ENCODE results near the gene SLC15A3. TPM values are rescaled to one million over a fixed set of nuclear protein-coding genes. Genes with fewer than 3 reads are reported as not detected.
"Not testable (repeated sequence)": the region's sequence is repeated elsewhere in the genome, so short reads cannot be mapped to it uniquely, and the experiment has no call there.

Gene SLC15A3
- polyA plus RNA-seq, 3 donors = 27.1 to 121 (median 35.0) TPM

DNA sequence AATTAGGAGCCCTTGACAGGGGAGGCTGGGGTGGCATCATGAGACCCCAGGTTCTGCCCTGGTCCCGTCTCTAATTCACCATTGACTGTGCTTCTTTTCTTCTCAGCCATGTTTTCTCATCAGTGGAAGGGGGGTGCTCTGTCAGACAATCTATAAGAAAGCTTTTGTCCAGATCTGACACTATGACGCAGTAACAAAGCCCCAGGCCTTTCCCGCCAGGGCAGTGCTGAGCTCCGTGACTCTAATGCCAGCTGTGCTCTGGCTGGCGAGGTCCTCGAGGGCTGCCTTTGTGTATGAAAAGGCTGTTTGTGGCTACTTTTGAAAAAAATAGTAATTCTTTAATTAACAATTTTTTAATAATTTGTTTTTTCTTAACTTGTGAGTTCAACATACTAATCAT lies 22.8 kb upstream of the SLC15A3 start:
- Histone ChIP-seq H3K4me3 (replicated peaks in 1 of 3; ENCODE audit: low read depth in 2 of 3, low read length in 3 of 3) (no peak overlapping the region), H3K27me3 (ENCODE audit: control insufficient read depth in 2 of 2, insufficient read depth in 2 of 2, low read length in 2 of 2) (peaks cover 0 to 15% of the 10 kb centered on the region in 2 donors), H3K27ac (ENCODE audit: low read depth in 1 of 2, low read length in 2 of 2) (no peak overlapping the region), H2AFZ (ENCODE audit: insufficient read depth, low read depth, low read length, poor library complexity, severe bottlenecking) (no peak overlapping the region), H3K79me2 (ENCODE audit: insufficient read depth, low read length) (no peaks in the 10 kb centered on the region), H3K36me3 (replicated peaks in 1 of 2; ENCODE audit: control insufficient read depth in 1 of 2, insufficient read depth in 2 of 2, low read length in 2 of 2) (no peaks in the 10 kb centered on the region), H4K20me1 (ENCODE audit: insufficient read depth, low read length) (no peaks in the 10 kb centered on the region), H3K4me1 (ENCODE audit: control insufficient read depth in 1 of 2, insufficient read depth in 2 of 2, low read length in 2 of 2) (peaks cover 0 to 5% of the 10 kb centered on the region in 2 donors), H3K4me2 (replicated peaks; ENCODE audit: extremely low read depth, low read length, poor library complexity, severe bottlenecking) (no peak overlapping the region), H3K9me3 (replicated peaks in 1 of 2; ENCODE audit: control insufficient read depth in 1 of 2, insufficient read depth in 1 of 2, low read length in 2 of 2) (no peaks in the 10 kb centered on the region), H3K9ac (ENCODE audit: insufficient read depth, low read length, poor library complexity, severe bottlenecking) (no peak overlapping the region)
- Mint-ChIP-seq H3K36me3 (no peaks in the 10 kb centered on the region), H3K27ac (peak overlapping the region in 1 of 7 donors; percentile 10), H3K4me1 (peaks cover 17% of the 10 kb centered on the region), H3K27me3 (ENCODE audit: low read depth in 3 of 3) (peaks cover 20 to 32% (median 30%) of the 10 kb centered on the region in 3 donors), H3K4me3 (no peak overlapping the region), H3K9me3 (no peaks in the 10 kb centered on the region)
- intact Hi-C loops (cut with micrococcal nuclease) = no loop called here
- 100% methylated on average over 2 of the region's 6 CpGs for WGBS (ENCODE audit: insufficient coverage)
- no peak for DNase-seq
- TF ChIP-seq CTCF (IDR thresholded peaks at IDR 0.05) = no peak

DNA sequence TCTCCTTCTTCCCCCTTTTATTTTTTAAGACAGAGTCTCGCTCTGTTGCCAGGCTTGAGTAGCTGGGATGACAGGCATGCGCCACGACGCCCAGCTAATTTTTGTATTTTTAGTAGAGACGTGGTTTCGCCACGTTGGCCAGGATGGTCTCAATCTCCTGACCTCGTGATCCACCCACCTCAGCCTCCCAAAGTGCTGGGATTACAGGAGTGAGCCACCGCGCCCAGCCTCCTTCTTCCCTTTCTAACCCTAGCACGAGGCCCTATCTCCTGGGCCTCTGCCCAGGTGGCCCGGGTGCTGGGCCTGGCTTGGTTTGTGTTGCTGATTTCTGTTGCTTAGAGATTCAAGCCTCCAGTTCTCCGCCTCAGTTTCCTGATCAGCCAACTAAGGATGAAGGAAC lies 22.3 kb upstream of the SLC15A3 start:
- H3K36me3 ChIP-seq (replicated peaks in 1 of 2; ENCODE audit: control insufficient read depth in 1 of 2, insufficient read depth in 2 of 2, low read length in 2 of 2); H3K4me3 ChIP-seq (replicated peaks in 1 of 3; ENCODE audit: low read depth in 2 of 3, low read length in 3 of 3); H3K27ac ChIP-seq (ENCODE audit: low read depth in 1 of 2, low read length in 2 of 2); H3K9ac ChIP-seq (ENCODE audit: insufficient read depth, low read length, poor library complexity, severe bottlenecking); DNase-seq; H4K20me1 ChIP-seq (ENCODE audit: insufficient read depth, low read length); H3K4me2 ChIP-seq (replicated peaks; ENCODE audit: extremely low read depth, low read length, poor library complexity, severe bottlenecking); H3K4me3 Mint-ChIP-seq; H3K4me1 ChIP-seq (ENCODE audit: control insufficient read depth in 1 of 2, insufficient read depth in 2 of 2, low read length in 2 of 2); H2AFZ ChIP-seq (ENCODE audit: insufficient read depth, low read depth, low read length, poor library complexity, severe bottlenecking); intact Hi-C loops (cut with micrococcal nuclease); H3K9me3 ChIP-seq (replicated peaks in 1 of 2; ENCODE audit: control insufficient read depth in 1 of 2, insufficient read depth in 1 of 2, low read length in 2 of 2); H3K9me3 Mint-ChIP-seq; H3K36me3 Mint-ChIP-seq; H3K79me2 ChIP-seq (ENCODE audit: insufficient read depth, low read length): not testable (repeated sequence)
- peaks cover 0 to 15% of the 10 kb centered on the region in 2 donors for H3K27me3 ChIP-seq (ENCODE audit: control insufficient read depth in 2 of 2, insufficient read depth in 2 of 2, low read length in 2 of 2)
- no CpG with 5 or more reads among the region's 13 CpGs for WGBS (ENCODE audit: insufficient coverage)
- peak overlapping the region in 1 of 7 donors; percentile 10 for H3K27ac Mint-ChIP-seq
- peaks cover 17% of the 10 kb centered on the region for H3K4me1 Mint-ChIP-seq
- H3K27me3 Mint-ChIP-seq (ENCODE audit: low read depth in 3 of 3) = peaks cover 23 to 30% (median 30%) of the 10 kb centered on the region in 3 donors

Data from CD14-positive monocyte (primary cell).